Ovary (tissue), 3 donors: ENCODE measurements around the gene GJA1.
"Not testable (repeated sequence)": the region's sequence is repeated elsewhere in the genome, so short reads cannot be mapped to it uniquely, and the experiment has no call there.

Experiments used
- CTCF ChIP-seq, 3 donors: fragments of 450-650 bp in 2 of 3; fragments of 200-600 bp in 1 of 3; IDR thresholded peaks; one replicate each; pipeline versions ENCODE4 v1.5.1 to v1.8.0; 2016 to 2022; ENCODE audit warnings: antibody characterized with exemption in 3 of 3, mild to moderate bottlenecking in 1 of 3
- EP300 ChIP-seq: sonication (generic); formaldehyde crosslinking; IDR thresholded peaks from one replicate; pipeline ENCODE4 v1.6.1; 2017; ENCODE audit warnings: antibody characterized with exemption
- donor health status: DM: no; HTN: no; CAD: no.

GRCh38 chr6:121446705-121447104 lies 11.3 kb downstream of the GJA1 start:
- TF ChIP-seq EP300; CTCF (IDR thresholded peaks at IDR 0.05): not testable (repeated sequence)
